H1 (cell line): ENCODE results near the gene TOP1. TPM values are rescaled to one million over a fixed set of nuclear protein-coding genes. Genes with fewer than 3 reads are reported as not detected.

Source experiments
- CTCF ChIA-PET: fragments of 300-600 bp; sonication (Branson Sonifier 250); formaldehyde crosslinking; loops from one replicate; lab custom pipeline; 2021; ENCODE audit not compliant: partially characterized antibody; lab: Charles Lee
- POLR2A ChIA-PET: fragments of 300-600 bp; sonication (Branson Sonifier 250); formaldehyde crosslinking; loops from one replicate; lab custom pipeline; 2021; ENCODE audit warnings: inconsistent platforms; ENCODE audit not compliant: partially characterized antibody; lab: Charles Lee
- DNase-seq, 2 experiments: peaks; one replicate each; pipeline versions ENCODE4 v3.0.0 to v3.0.0-alpha.2; 2010 to 2022; ENCODE audit warnings: low spot score in 2 of 2, low read depth in 1 of 2, mixed read lengths in 1 of 2
- FAIRE-seq: peaks from 2 replicates; lab custom pipeline; 2011; peaks lifted over from hg19 to GRCh38; lab: Jason Lieb, UNC
- H2AFZ ChIP-seq: 2 replicates; pipeline ENCODE4 v1.8.1; 2012; ENCODE audit warnings: low read length, inconsistent platforms
- H2AK5ac ChIP-seq: 2 replicates; pipeline ENCODE4 v1.6.1; 2013; ENCODE audit warnings: low read depth, low read length
- H2BK120ac ChIP-seq: replicated peaks from 2 replicates; pipeline ENCODE3; 2013; ENCODE audit warnings: low read depth, low read length, inconsistent platforms
- H2BK12ac ChIP-seq: 2 replicates; pipeline ENCODE4 v1.6.1; 2013; ENCODE audit warnings: low read depth, low read length
- H2BK15ac ChIP-seq: 2 replicates; pipeline ENCODE4 v1.6.1; 2013; ENCODE audit warnings: low read length
- H2BK20ac ChIP-seq: 2 replicates; pipeline ENCODE4 v1.6.1; 2013; ENCODE audit warnings: low read length
- H2BK5ac ChIP-seq: 2 replicates; pipeline ENCODE4 v1.6.1; 2013; ENCODE audit warnings: low read depth, low read length
- H3K14ac ChIP-seq: 2 replicates; pipeline ENCODE4 v1.6.1; 2013; ENCODE audit warnings: inconsistent platforms; ENCODE audit not compliant: insufficient read length
- H3K18ac ChIP-seq: 2 replicates; pipeline ENCODE4 v1.6.1; 2013; ENCODE audit warnings: low read length; ENCODE audit errors: extremely low read depth
- H3K23ac ChIP-seq: 2 replicates; pipeline ENCODE4 v1.6.1; 2013; ENCODE audit warnings: inconsistent platforms; ENCODE audit not compliant: insufficient read length
- H3K23me2 ChIP-seq: 2 replicates; pipeline ENCODE4 v1.6.1; 2013; ENCODE audit warnings: low read depth, low read length
- H3K27ac ChIP-seq: 2 replicates; pipeline ENCODE4 v1.6.1; 2011; ENCODE audit warnings: low read depth, low read length, inconsistent platforms
- H3K27me3 ChIP-seq, 4 experiments: replicated peaks in 1 of 4; 1 replicate in 1 of 4; 2 replicates in 3 of 4; pipeline versions ENCODE4 v1.6.1 to v1.8.1; 2011 to 2013; ENCODE audit warnings: low read length in 3 of 4, mild to moderate bottlenecking in 3 of 4, inconsistent platforms in 2 of 4, mixed read lengths in 2 of 4, moderate library complexity in 1 of 4; ENCODE audit not compliant: control insufficient read depth in 3 of 4, insufficient read depth in 3 of 4; ENCODE audit errors: extremely low read depth in 1 of 4
- H3K36me3 ChIP-seq, 4 experiments: 2 replicates each; pipeline versions ENCODE4 v1.6.1 to v1.8.1; 2011 to 2013; ENCODE audit warnings: mild to moderate bottlenecking in 4 of 4, low read length in 3 of 4, moderate library complexity in 2 of 4, control low read depth in 1 of 4, inconsistent platforms in 1 of 4; ENCODE audit not compliant: insufficient read depth in 4 of 4, control insufficient read depth in 2 of 4
- H3K4ac ChIP-seq: replicated peaks from 2 replicates; pipeline ENCODE3; 2013; ENCODE audit warnings: low read length, low read depth, mixed read lengths, inconsistent platforms; ENCODE audit not compliant: insufficient read length
- H3K4me1 ChIP-seq, 4 experiments: replicated peaks in 1 of 4; 1 replicate in 1 of 4; 2 replicates in 3 of 4; pipeline versions ENCODE4 v1.6.1 to v1.8.1; 2011 to 2013; ENCODE audit warnings: low read length in 3 of 4, inconsistent platforms in 2 of 4, mixed read lengths in 1 of 4; ENCODE audit not compliant: insufficient read depth in 4 of 4, control insufficient read depth in 3 of 4
- H3K4me2 ChIP-seq, 2 experiments: 2 replicates each; pipeline versions ENCODE4 v1.6.1 to v1.8.1; 2011 to 2013; ENCODE audit warnings: low read depth in 2 of 2, low read length in 2 of 2, control low read depth in 1 of 2, inconsistent platforms in 1 of 2, mild to moderate bottlenecking in 1 of 2; ENCODE audit not compliant: insufficient read depth in 1 of 2
- H3K4me3 ChIP-seq, 4 experiments: fragments of 200-600, 300-600 bp in 1 of 4; sonication (generic), shearing (Covaris generic), sonication (Bioruptor Twin) in 1 of 4; 2 replicates each; pipeline versions ENCODE4 v1.5.1 to v1.8.1; 2011 to 2016; ENCODE audit warnings: low read length in 4 of 4, low read depth in 3 of 4, control low read depth in 2 of 4, inconsistent platforms in 2 of 4, mild to moderate bottlenecking in 2 of 4, mixed read lengths in 1 of 4, moderate library complexity in 1 of 4; ENCODE audit not compliant: insufficient read depth in 2 of 4; ENCODE audit errors: extremely low read depth in 1 of 4
- H3K56ac ChIP-seq: replicated peaks from 2 replicates; pipeline ENCODE3; 2013; ENCODE audit warnings: low read depth, mild to moderate bottlenecking, mixed read lengths, low read length, inconsistent platforms; ENCODE audit not compliant: insufficient read length
- H3K79me1 ChIP-seq: 2 replicates; pipeline ENCODE4 v1.6.1; 2013; ENCODE audit warnings: low read depth, low read length, control low read depth
- H3K79me2 ChIP-seq, 2 experiments: 2 replicates each; pipeline versions ENCODE4 v1.6.1 to v1.8.1; 2012 to 2013; ENCODE audit warnings: low read length in 2 of 2, mild to moderate bottlenecking in 2 of 2, inconsistent platforms in 1 of 2; ENCODE audit not compliant: insufficient read depth in 2 of 2, control insufficient read depth in 1 of 2
- H3K9ac ChIP-seq, 4 experiments: replicated peaks in 1 of 4; 1 replicate in 1 of 4; 2 replicates in 3 of 4; pipeline versions ENCODE4 v1.6.1 to v1.8.1; 2011 to 2013; ENCODE audit warnings: low read depth in 3 of 4, low read length in 3 of 4, control low read depth in 2 of 4, mild to moderate bottlenecking in 2 of 4, moderate library complexity in 2 of 4, inconsistent platforms in 1 of 4; ENCODE audit errors: extremely low read depth in 1 of 4
- H3K9me3 ChIP-seq, 2 experiments: 2 replicates each; pipeline versions ENCODE4 v1.6.1 to v1.8.1; 2012 to 2013; ENCODE audit warnings: mild to moderate bottlenecking in 2 of 2, moderate library complexity in 2 of 2, control low read depth in 1 of 2, inconsistent platforms in 1 of 2, low read depth in 1 of 2, low read length in 1 of 2, mixed read lengths in 1 of 2; ENCODE audit not compliant: insufficient read depth in 2 of 2
- H4K20me1 ChIP-seq, 2 experiments: replicated peaks in 1 of 2; 2 replicates each; pipeline versions ENCODE3 to v1.8.1; 2011 to 2013; ENCODE audit warnings: inconsistent platforms in 2 of 2, low read length in 2 of 2, mild to moderate bottlenecking in 1 of 2; ENCODE audit not compliant: insufficient read depth in 2 of 2, control insufficient read depth in 1 of 2
- H4K5ac ChIP-seq: 2 replicates; pipeline ENCODE4 v1.6.1; 2013; ENCODE audit warnings: low read length, low read depth, mixed read lengths, inconsistent platforms; ENCODE audit not compliant: insufficient read length
- H4K8ac ChIP-seq: 2 replicates; pipeline ENCODE4 v1.8.0; 2013; ENCODE audit warnings: mild to moderate bottlenecking, moderate library complexity, low read length, inconsistent platforms; ENCODE audit not compliant: insufficient read depth; ENCODE audit errors: extremely low read depth
- H4K91ac ChIP-seq: replicated peaks from 2 replicates; pipeline ENCODE3; 2013; ENCODE audit warnings: low read length, mixed read lengths, inconsistent platforms; ENCODE audit not compliant: insufficient read length
- BACH1 ChIP-seq: IDR thresholded peaks from 2 replicates; pipeline ENCODE4 v1.6.1; 2012; ENCODE audit warnings: low read length, improper control_type of control experiment
- BCL11A ChIP-seq, 2 experiments: IDR thresholded peaks; one replicate each; pipeline ENCODE4 v1.6.1; 2011; ENCODE audit warnings: low read depth in 2 of 2, low read length in 2 of 2, mild to moderate bottlenecking in 2 of 2
- BRCA1 ChIP-seq: IDR thresholded peaks from 2 replicates; pipeline ENCODE4 v1.6.1; 2012; ENCODE audit warnings: low read depth, low read length, improper control_type of control experiment
- CBX5 ChIP-seq: fragments of 300-800, 300-1000 bp; sonication (generic); IDR thresholded peaks from 2 replicates; pipeline ENCODE4 v1.7.1; 2016; ENCODE audit warnings: antibody characterized with exemption, low read length, low read depth
- FOSL1 ChIP-seq: IDR thresholded peaks from 2 replicates; pipeline ENCODE4 v1.6.1; 2011; ENCODE audit warnings: mild to moderate bottlenecking, low read depth, low read length, moderate library complexity; ENCODE audit not compliant: insufficient read depth
- GTF2F1 ChIP-seq: IDR thresholded peaks from 2 replicates; pipeline ENCODE4 v1.6.1; 2012; ENCODE audit warnings: low read depth, low read length, improper control_type of control experiment, borderline replicate concordance
- KDM5A ChIP-seq: fragments of 200-600 bp; IDR thresholded peaks from 2 replicates; pipeline ENCODE4 v1.7.1; 2012; ENCODE audit warnings: mild to moderate bottlenecking, low read length, inconsistent platforms, mixed read lengths
- PHF8 ChIP-seq: fragments of 200-600 bp; sonication (generic); conservative IDR thresholded peaks from 2 replicates; pipeline ENCODE4 v1.7.1; 2012; ENCODE audit warnings: low read depth, mild to moderate bottlenecking, inconsistent platforms, low read length, moderate library complexity
- POU5F1 ChIP-seq: IDR thresholded peaks from 2 replicates; pipeline ENCODE4 v1.6.1; 2011; ENCODE audit warnings: low read depth, mild to moderate bottlenecking, low read length, moderate library complexity
- RXRA ChIP-seq: IDR thresholded peaks from 2 replicates; pipeline ENCODE4 v1.6.1; 2011; ENCODE audit warnings: low read depth, mild to moderate bottlenecking, low read length, moderate library complexity; ENCODE audit not compliant: insufficient read depth
- SP4 ChIP-seq: IDR thresholded peaks from 2 replicates; pipeline ENCODE4 v1.6.1; 2012; ENCODE audit warnings: low read length, inconsistent platforms
- TAF7 ChIP-seq: optimal IDR thresholded peaks from 2 replicates; pipeline ENCODE3; 2011; ENCODE audit warnings: low read depth, mild to moderate bottlenecking, inconsistent platforms, low read length, moderate library complexity, borderline replicate concordance
- TCF12 ChIP-seq: IDR thresholded peaks from 2 replicates; pipeline ENCODE4 v1.6.1; 2011; ENCODE audit warnings: low read depth, mild to moderate bottlenecking, low read length
- WGBS, 2 experiments: shearing (Covaris generic) in 1 of 2; methylation state at CpG; one replicate each; pipeline versions ENCODE4 v1.1.6 to v1.1.7; 2013 to 2015; ENCODE audit warnings: low lambda C conversion rate in 2 of 2, mixed read lengths in 2 of 2, inconsistent platforms in 1 of 2, low coverage in 1 of 2, missing lambda C conversion rate in 1 of 2; ENCODE audit not compliant: insufficient replicate concordance in 2 of 2, insufficient coverage in 1 of 2, insufficient read length in 1 of 2; ENCODE audit errors: extremely low coverage in 1 of 2, missing lambda C conversion rate in 1 of 2; 5-methylcytosine and 5-hydroxymethylcytosine counted together
- polyA plus RNA-seq, 7 experiments: library from polyadenylated mRNA; depleted of rRNA in 3 of 7; stranded (reverse) in 5 of 7; unstranded in 2 of 7; fragments of >200 nt in 5 of 7; fragments of 200-250 nt in 2 of 7; gene quantifications; 1 replicate in 5 of 7; 2 replicates in 1 of 7; 4 replicates in 1 of 7; pipeline versions ENCODE4 v1.2.1 to v1.2.3, GENCODE V29; 2011 to 2013; ENCODE audit warnings: missing spikeins in 2 of 7, mixed read lengths in 2 of 7
- total RNA-seq: library from RNA; stranded (reverse); fragmentation: NEBNext Ultra II Directional; extraction: Animal tissue kit (Norgen Biotek cat#: 25700); gene quantifications from 2 replicates; pipeline ENCODE4 v1.2.1, GENCODE V29; 2021
- TF ChIP-seq, protein P1 (sequence below): IDR thresholded peaks from 2 replicates; pipeline ENCODE4 v1.6.1; 2012; ENCODE audit warnings: low read length, inconsistent platforms

TOP1 gene
- total and polyA plus RNA-seq, 2 of the 8 experiments (the other 6 are each of a cell fraction or from before 2014, with no cell fraction given), result 7.4 to 108 TPM

DNA sequence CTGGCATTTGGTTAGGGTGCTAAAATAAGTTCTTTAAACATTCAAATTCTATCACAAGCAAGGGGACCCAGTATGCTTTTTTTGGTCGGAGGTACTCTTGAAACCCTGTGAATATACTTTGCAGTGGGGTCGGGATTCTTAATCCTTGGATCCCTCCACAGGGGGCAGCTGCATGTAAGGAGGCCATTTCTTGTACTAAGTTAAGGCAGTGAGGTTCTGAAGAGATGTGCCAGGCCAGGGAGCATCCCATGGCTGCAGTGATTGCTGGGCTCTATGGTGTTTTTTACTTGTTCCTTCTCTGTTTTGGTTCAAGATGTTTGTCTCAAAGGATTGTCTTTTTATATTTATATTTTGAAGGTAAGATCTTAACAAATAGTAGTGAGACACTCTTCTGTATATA lies 50.4 kb downstream of the TOP1 start:
- no peak overlapping the region for H3K4ac ChIP-seq
- no peak overlapping the region for H2BK15ac ChIP-seq
- no peak overlapping the region for H2BK12ac ChIP-seq
- no peak overlapping the region for H4K8ac ChIP-seq
- DNase-seq (no peak), FAIRE-seq (no peak)
- no peak overlapping the region for H3K14ac ChIP-seq
- H3K4me1 ChIP-seq, result no peaks in the 10 kb centered on the region
- H3K18ac ChIP-seq, result no peak overlapping the region
- H3K4me2 ChIP-seq, result no peak overlapping the region
- peaks cover 0 to 15% of the 10 kb centered on the region in 2 experiments; a peak in 3 of 4 replicates for H3K79me2 ChIP-seq
- H3K27ac ChIP-seq, result no peak overlapping the region
- no peak overlapping the region for H4K91ac ChIP-seq
- H4K5ac ChIP-seq, result no peak overlapping the region
- no peak overlapping the region for H3K23ac ChIP-seq
- TF ChIP-seq POU5F1 (no peak), FOSL1 (no peak), GTF2F1 (no peak), KDM5A (no peak), BCL11A (IDR thresholded peaks at IDR 0.05; ENCODE audit: low read depth in 2 of 2, low read length in 2 of 2) (no peak), TAF7 (no peak), BRCA1 (no peak), SP4 (no peak), BACH1 (no peak), RXRA (no peak), CBX5 (no peak), TCF12 (no peak), PHF8 (no peak)
- TF ChIP-seq, protein P1, sequence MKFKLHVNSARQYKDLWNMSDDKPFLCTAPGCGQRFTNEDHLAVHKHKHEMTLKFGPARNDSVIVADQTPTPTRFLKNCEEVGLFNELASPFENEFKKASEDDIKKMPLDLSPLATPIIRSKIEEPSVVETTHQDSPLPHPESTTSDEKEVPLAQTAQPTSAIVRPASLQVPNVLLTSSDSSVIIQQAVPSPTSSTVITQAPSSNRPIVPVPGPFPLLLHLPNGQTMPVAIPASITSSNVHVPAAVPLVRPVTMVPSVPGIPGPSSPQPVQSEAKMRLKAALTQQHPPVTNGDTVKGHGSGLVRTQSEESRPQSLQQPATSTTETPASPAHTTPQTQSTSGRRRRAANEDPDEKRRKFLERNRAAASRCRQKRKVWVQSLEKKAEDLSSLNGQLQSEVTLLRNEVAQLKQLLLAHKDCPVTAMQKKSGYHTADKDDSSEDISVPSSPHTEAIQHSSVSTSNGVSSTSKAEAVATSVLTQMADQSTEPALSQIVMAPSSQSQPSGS, result no peak
- no peak overlapping the region for H3K9ac ChIP-seq
- no peaks in the 10 kb centered on the region for H3K9me3 ChIP-seq
- CTCF ChIA-PET, result interaction anchor here (0.6 to 6.4 kb wide), 7 partner anchors 13 to 113 kb away, joined by 3 to 48 read pairs (median 7); no protein-coding TSS in a partner anchor
- peaks cover 7 to 58% (median 34%) of the 10 kb centered on the region in 4 experiments for H3K36me3 ChIP-seq
- no peak overlapping the region for H2BK20ac ChIP-seq
- H2BK120ac ChIP-seq, result no peak overlapping the region
- peaks cover 3% of the 10 kb centered on the region for H3K79me1 ChIP-seq
- no peak overlapping the region for H3K56ac ChIP-seq
- H2AK5ac ChIP-seq, result no peak overlapping the region
- no peak overlapping the region for H2AFZ ChIP-seq
- no peaks in the 10 kb centered on the region for H3K27me3 ChIP-seq
- no peak overlapping the region for H3K4me3 ChIP-seq
- H3K23me2 ChIP-seq, result no peaks in the 10 kb centered on the region
- 90% methylated on average over 2 of the region's 2 CpGs; no CpG with 5 or more reads in 1 of the 2 experiments for WGBS, 2 experiments
- POLR2A ChIA-PET, result no interaction called here
- H2BK5ac ChIP-seq, result no peak overlapping the region
- peaks cover 0 to 3% of the 10 kb centered on the region in 2 experiments for H4K20me1 ChIP-seq
